Left kidney (tissue), 8 donors: ENCODE results near the gene SLC41A1. TPM values are rescaled to one million over a fixed set of nuclear protein-coding genes. Genes with fewer than 3 reads are reported as not detected.
"Not testable (repeated sequence)": the region's sequence is repeated elsewhere in the genome, so short reads cannot be mapped to it uniquely, and the experiment has no call there.

ENCODE experiments used
- DNase-seq: peaks from one replicate; pipeline ENCODE4 v3.0.0-alpha.2; 2013
- long read RNA-seq, 8 donors: transcript quantifications; one replicate each; lab custom pipeline, GENCODE V29; 2026
- polyA plus RNA-seq: library from polyadenylated mRNA; unstranded; fragments of 120-200 nt; gene quantifications from one replicate; pipeline ENCODE4 v1.2.1, GENCODE V29; 2013; ENCODE audit not compliant: insufficient read length

SLC41A1 gene
- polyA plus RNA-seq: 35.4 TPM
- long read RNA-seq, donor 1, full-length matches to known transcripts: 4 of 4 reads
- long read RNA-seq, donor 1, partial matches to known transcripts: 0 of 4 reads
- long read RNA-seq, donor 1, other reads (novel, unspliced or antisense): 0 of 4 reads
- long read RNA-seq, donor 2, full-length matches to known transcripts: 2 of 11 reads
- long read RNA-seq, donor 2, partial matches to known transcripts: 9 of 11 reads
- long read RNA-seq, donor 2, other reads (novel, unspliced or antisense): 0 of 11 reads
- long read RNA-seq, donor 3, full-length matches to known transcripts: 1 of 1 reads
- long read RNA-seq, donor 3, partial matches to known transcripts: 0 of 1 reads
- long read RNA-seq, donor 3, other reads (novel, unspliced or antisense): 0 of 1 reads
- long read RNA-seq, donor 4: 0 reads
- long read RNA-seq, donor 5, full-length matches to known transcripts: 6 of 6 reads
- long read RNA-seq, donor 5, partial matches to known transcripts: 0 of 6 reads
- long read RNA-seq, donor 5, other reads (novel, unspliced or antisense): 0 of 6 reads
- long read RNA-seq, donor 6, full-length matches to known transcripts: 4 of 4 reads
- long read RNA-seq, donor 6, partial matches to known transcripts: 0 of 4 reads
- long read RNA-seq, donor 6, other reads (novel, unspliced or antisense): 0 of 4 reads
- long read RNA-seq, donor 7, full-length matches to known transcripts: 7 of 7 reads
- long read RNA-seq, donor 7, partial matches to known transcripts: 0 of 7 reads
- long read RNA-seq, donor 7, other reads (novel, unspliced or antisense): 0 of 7 reads
- long read RNA-seq, donor 8, full-length matches to known transcripts: 4 of 4 reads
- long read RNA-seq, donor 8, partial matches to known transcripts: 0 of 4 reads
- long read RNA-seq, donor 8, other reads (novel, unspliced or antisense): 0 of 4 reads

- peak; percentile 93 for DNase-seq
Measured at GRCh38 chr1:205812878-205813754, at the start of gene SLC41A1. Gene SLC41A1, minus strand, starts transcription at chr1:205813198. Its CDS starts 2,757 bp downstream, at chr1:205810441.

GRCh38 chr1:205861540-205861939, 48.5 kb upstream of the SLC41A1 start:
- DNase-seq: no peak

GRCh38 chr1:205858141-205858961, 45.4 kb upstream of the SLC41A1 start:
- no peak for DNase-seq

GRCh38 chr1:205857501-205857900, 44.5 kb upstream of the SLC41A1 start:
- DNase-seq: not testable (repeated sequence)

- DNase-seq: no peak
Measured at GRCh38 chr1:205856433-205856832, 43.4 kb upstream of the SLC41A1 start.

- DNase-seq: no peak
Measured at GRCh38 chr1:205852969-205853368, 40.0 kb upstream of the SLC41A1 start.

GRCh38 chr1:205851993-205852392, 39.0 kb upstream of the SLC41A1 start:
- no peak for DNase-seq

- DNase-seq: peak; percentile 72
Measured at GRCh38 chr1:205849619-205850355, 36.8 kb upstream of the SLC41A1 start, which contains the start of gene PM20D1. Gene PM20D1, minus strand, starts transcription at chr1:205850132. Its CDS starts 60 bp downstream, at chr1:205850072.

GRCh38 chr1:205843036-205843859, 30.2 kb upstream of the SLC41A1 start:
- no peak for DNase-seq

GRCh38 chr1:205842229-205842628, 29.2 kb upstream of the SLC41A1 start:
- DNase-seq: no peak

- no peak for DNase-seq
Measured at GRCh38 chr1:205840146-205840923, 27.3 kb upstream of the SLC41A1 start.

- no peak for DNase-seq
Measured at GRCh38 chr1:205837382-205837970, 24.5 kb upstream of the SLC41A1 start.

GRCh38 chr1:205834751-205835150, 21.8 kb upstream of the SLC41A1 start:
- peak; percentile 46 for DNase-seq

GRCh38 chr1:205832326-205832751, 19.3 kb upstream of the SLC41A1 start:
- no peak for DNase-seq

GRCh38 chr1:205827623-205828022, 14.6 kb upstream of the SLC41A1 start:
- no peak for DNase-seq

- no peak for DNase-seq
Measured at GRCh38 chr1:205826995-205827394, 14.0 kb upstream of the SLC41A1 start.

GRCh38 chr1:205826016-205826806, 13.2 kb upstream of the SLC41A1 start:
- DNase-seq: peak; percentile 27
